Raji (cell line): ENCODE measurements around the gene ULBP3.

ENCODE experiments used
- POLR2A ChIP-seq: IDR thresholded peaks from 2 replicates; pipeline ENCODE4 v1.6.1; 2011; ENCODE audit warnings: low read depth, low read length, control low read depth; ENCODE audit not compliant: insufficient read depth

Gene ULBP3

GRCh38 chr6:150029749-150030148 is 39.2 kb downstream of the ULBP3 start:
- no peak for TF ChIP-seq POLR2A

- no peak for TF ChIP-seq POLR2A
These were observed 39.6 kb downstream of the ULBP3 start for GRCh38 chr6:150029276-150029675.

- TF ChIP-seq POLR2A, result no peak
These were observed 40.1 kb downstream of the ULBP3 start for GRCh38 chr6:150028799-150029198.

GRCh38 chr6:150027806-150028565 is 40.9 kb downstream of the ULBP3 start:
- TF ChIP-seq POLR2A, result no peak

GRCh38 chr6:150026976-150027805 is 41.7 kb downstream of the ULBP3 start:
- no peak for TF ChIP-seq POLR2A

- TF ChIP-seq POLR2A, result no peak
These were observed 43.6 kb downstream of the ULBP3 start, which contains the start of gene RAET1L for GRCh38 chr6:150025201-150025917. RAET1L (minus strand) TSS chr6:150025532; CDS start chr6:150025471, 61 bp downstream.

GRCh38 chr6:150024646-150025155 is 44.2 kb downstream of the ULBP3 start:
- no peak for TF ChIP-seq POLR2A

GRCh38 chr6:150018846-150019580 is 49.9 kb downstream of the ULBP3 start:
- TF ChIP-seq POLR2A, result no peak

GRCh38 chr6:150016324-150017185 is 52.4 kb downstream of the ULBP3 start:
- TF ChIP-seq POLR2A, result no peak
